WERI-Rb-1 (cell line): ENCODE data around the gene TMEM178B.

Experiments
- DNase-seq: peaks from one replicate; pipeline ENCODE4 v3.0.0-alpha.2; 2020
- H3K27ac ChIP-seq: fragments of 250-450 bp; sonication (Bioruptor Pico); 2 replicates; pipeline ENCODE4 v1.5.1; 2020; ENCODE audit warnings: mild to moderate bottlenecking, moderate library complexity
- H3K27me3 ChIP-seq: fragments of 250-450 bp; sonication (Bioruptor Pico); 2 replicates; pipeline ENCODE4 v1.5.1; 2021; ENCODE audit warnings: mild to moderate bottlenecking, low read depth, moderate library complexity; ENCODE audit not compliant: insufficient read depth, severe bottlenecking
- H3K36me3 ChIP-seq: fragments of 250-450 bp; sonication (Bioruptor Pico); 2 replicates; pipeline ENCODE4 v1.5.1; 2020; ENCODE audit warnings: mild to moderate bottlenecking, moderate library complexity
- H3K4me3 ChIP-seq: 2 replicates; pipeline ENCODE4 v1.5.1; 2011; ENCODE audit warnings: low read depth, mild to moderate bottlenecking, control low read depth, low read length
- H3K9me3 ChIP-seq: fragments of 250-450 bp; sonication (Bioruptor Pico); 2 replicates; pipeline ENCODE4 v1.5.1; 2021; ENCODE audit warnings: mild to moderate bottlenecking, moderate library complexity; ENCODE audit not compliant: severe bottlenecking
- TF ChIP-seq, protein P1 (sequence below): IDR thresholded peaks from 2 replicates; pipeline ENCODE4 v1.5.1; 2011; ENCODE audit warnings: low read depth, mild to moderate bottlenecking, control low read depth, inconsistent platforms, low read length

TMEM178B gene

GRCh38 chr7:141276031-141276430 lies 202.2 kb downstream of the TMEM178B start:
- Histone ChIP-seq H3K36me3 (no peaks in the 10 kb centered on the region), H3K27ac (no peak overlapping the region), H3K4me3 (no peak overlapping the region), H3K27me3 (no peaks in the 10 kb centered on the region), H3K9me3 (no peaks in the 10 kb centered on the region)
- TF ChIP-seq, protein P1, sequence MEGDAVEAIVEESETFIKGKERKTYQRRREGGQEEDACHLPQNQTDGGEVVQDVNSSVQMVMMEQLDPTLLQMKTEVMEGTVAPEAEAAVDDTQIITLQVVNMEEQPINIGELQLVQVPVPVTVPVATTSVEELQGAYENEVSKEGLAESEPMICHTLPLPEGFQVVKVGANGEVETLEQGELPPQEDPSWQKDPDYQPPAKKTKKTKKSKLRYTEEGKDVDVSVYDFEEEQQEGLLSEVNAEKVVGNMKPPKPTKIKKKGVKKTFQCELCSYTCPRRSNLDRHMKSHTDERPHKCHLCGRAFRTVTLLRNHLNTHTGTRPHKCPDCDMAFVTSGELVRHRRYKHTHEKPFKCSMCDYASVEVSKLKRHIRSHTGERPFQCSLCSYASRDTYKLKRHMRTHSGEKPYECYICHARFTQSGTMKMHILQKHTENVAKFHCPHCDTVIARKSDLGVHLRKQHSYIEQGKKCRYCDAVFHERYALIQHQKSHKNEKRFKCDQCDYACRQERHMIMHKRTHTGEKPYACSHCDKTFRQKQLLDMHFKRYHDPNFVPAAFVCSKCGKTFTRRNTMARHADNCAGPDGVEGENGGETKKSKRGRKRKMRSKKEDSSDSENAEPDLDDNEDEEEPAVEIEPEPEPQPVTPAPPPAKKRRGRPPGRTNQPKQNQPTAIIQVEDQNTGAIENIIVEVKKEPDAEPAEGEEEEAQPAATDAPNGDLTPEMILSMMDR: no peak
- DNase-seq: no peak

DNA sequence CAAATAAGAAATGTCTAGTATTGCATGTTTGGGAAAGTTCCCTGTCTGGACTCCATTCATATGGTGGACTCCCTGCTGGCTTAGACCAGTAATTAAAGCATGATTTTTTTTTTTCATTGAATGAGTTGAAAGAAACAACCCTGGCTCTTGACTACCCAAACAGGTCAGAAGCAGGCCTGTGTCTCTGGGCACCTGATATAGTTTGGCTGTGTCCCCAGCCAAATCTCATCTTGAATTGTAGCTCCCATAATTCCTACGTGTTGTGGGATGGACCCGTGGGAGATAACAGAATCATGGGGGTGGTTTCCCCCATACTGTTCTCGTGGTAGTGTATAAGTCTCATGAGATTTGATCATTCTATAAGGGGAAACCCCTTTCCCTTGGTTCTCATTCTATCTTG lies 206.2 kb downstream of the TMEM178B start:
- Histone ChIP-seq H3K4me3 (no peak overlapping the region), H3K36me3 (no peaks in the 10 kb centered on the region), H3K9me3 (no peaks in the 10 kb centered on the region), H3K27me3 (no peaks in the 10 kb centered on the region), H3K27ac (no peak overlapping the region)
- DNase-seq: no peak
- TF ChIP-seq, protein P1: no peak

DNA sequence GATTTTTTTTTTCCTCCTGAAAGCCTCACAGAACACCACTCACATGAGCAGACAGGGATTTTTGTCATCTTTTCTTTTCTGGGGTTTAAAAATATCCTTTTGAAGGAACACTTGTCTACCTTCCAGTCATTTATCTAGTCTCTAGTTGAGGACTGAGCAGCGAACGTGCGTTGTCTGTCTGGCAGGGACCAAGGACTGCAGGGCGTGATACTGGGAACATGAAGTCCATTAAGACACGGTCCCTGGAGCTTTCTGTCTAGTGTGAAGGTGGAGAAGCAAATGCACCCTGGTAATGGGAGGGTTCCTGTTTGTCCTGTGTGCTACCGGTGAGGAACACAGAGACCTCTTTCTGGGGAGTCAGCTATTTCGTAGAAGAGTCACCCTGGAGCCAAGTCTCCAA lies 207.4 kb downstream of the TMEM178B start:
- H3K9me3 ChIP-seq: no peaks in the 10 kb centered on the region
- H3K27me3 ChIP-seq: no peaks in the 10 kb centered on the region
- no peak overlapping the region for H3K27ac ChIP-seq
- no peak for DNase-seq
- no peaks in the 10 kb centered on the region for H3K36me3 ChIP-seq
- no peak overlapping the region for H3K4me3 ChIP-seq
- TF ChIP-seq, protein P1: no peak

DNA sequence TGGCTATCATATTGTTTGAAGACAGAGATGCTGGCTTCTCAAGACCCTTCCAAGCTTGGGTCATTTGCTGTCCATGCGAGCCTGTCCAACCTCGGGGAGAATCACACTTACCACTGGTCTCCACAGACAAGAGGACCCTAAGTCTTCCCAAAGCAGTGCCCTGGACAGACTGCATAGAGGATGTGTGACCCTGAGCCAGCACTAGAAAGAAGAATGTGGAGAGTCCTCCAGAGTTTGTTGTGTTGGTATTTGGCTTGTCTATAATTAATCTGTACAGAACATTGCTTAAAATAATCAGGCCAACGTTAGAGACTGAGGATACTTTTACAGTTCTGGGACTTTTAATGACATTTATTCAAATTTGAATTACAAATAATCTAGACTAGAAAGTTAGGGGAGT lies 212.7 kb downstream of the TMEM178B start:
- DNase-seq: no peak
- H3K27ac ChIP-seq: no peak overlapping the region
- TF ChIP-seq, protein P1: no peak
- H3K4me3 ChIP-seq: no peak overlapping the region
- H3K9me3 ChIP-seq: no peaks in the 10 kb centered on the region
- no peaks in the 10 kb centered on the region for H3K27me3 ChIP-seq
- no peaks in the 10 kb centered on the region for H3K36me3 ChIP-seq

GRCh38 chr7:141287936-141288335 lies 214.1 kb downstream of the TMEM178B start:
- H3K4me3 ChIP-seq: no peak overlapping the region
- no peaks in the 10 kb centered on the region for H3K36me3 ChIP-seq
- DNase-seq: no peak
- TF ChIP-seq, protein P1: no peak
- no peaks in the 10 kb centered on the region for H3K9me3 ChIP-seq
- H3K27me3 ChIP-seq: no peaks in the 10 kb centered on the region
- H3K27ac ChIP-seq: no peak overlapping the region

- no peak for DNase-seq
- TF ChIP-seq, protein P1: no peak
- Histone ChIP-seq H3K9me3 (no peaks in the 10 kb centered on the region), H3K36me3 (no peaks in the 10 kb centered on the region), H3K27me3 (no peaks in the 10 kb centered on the region), H3K4me3 (no peak overlapping the region), H3K27ac (no peak overlapping the region)
These were observed 214.8 kb downstream of the TMEM178B start for GRCh38 chr7:141288626-141289025.
